GM19397 (cell line): ENCODE data around the gene TNFAIP6.
"Not testable (repeated sequence)": the region's sequence is repeated elsewhere in the genome, so short reads cannot be mapped to it uniquely, and the experiment has no call there.

Experiments
- ATAC-seq: cut with Tn5 transposase; IDR thresholded peaks from one replicate; pipeline ENCODE4 v1.9.1; 2021; ENCODE audit warnings: mild to moderate bottlenecking, moderate library complexity; ENCODE audit not compliant: unreplicated experiment

TNFAIP6 gene

DNA sequence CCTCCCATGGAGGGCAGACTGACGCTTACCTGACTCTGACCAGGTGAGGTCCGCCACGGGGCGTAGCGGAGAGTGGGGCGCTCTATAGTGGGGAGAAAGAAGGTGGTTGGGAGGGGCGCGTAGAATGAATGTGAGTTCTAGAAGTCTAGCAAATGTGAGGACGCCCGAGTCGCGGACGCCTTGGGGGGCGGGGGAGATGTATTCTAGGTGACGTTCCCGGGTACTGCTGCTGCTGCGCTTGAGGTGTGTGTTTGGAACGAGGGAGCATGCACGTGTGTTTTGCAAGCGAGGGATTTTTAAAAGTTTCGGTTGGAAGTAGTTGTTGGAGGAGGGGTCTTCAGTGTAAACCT, 53.1 kb downstream of the TNFAIP6 start:
- no peak for ATAC-seq

DNA sequence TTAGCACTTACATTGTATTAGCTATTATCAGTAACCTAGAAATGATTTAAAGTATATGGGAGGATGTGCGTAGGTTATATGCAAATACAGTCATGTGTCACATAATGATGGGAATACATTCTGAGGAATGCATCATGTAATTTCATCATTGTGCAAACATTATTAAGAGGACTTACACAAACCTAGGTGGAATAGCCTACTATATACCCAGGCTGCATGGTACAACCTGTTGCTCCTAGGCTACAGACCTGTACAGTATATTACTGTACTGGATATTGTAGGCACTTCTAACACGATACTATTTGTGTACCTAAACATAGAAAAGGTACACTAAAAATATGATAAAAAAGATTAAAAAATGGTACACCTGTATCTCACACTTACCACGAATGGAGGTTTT, 60.3 kb downstream of the TNFAIP6 start:
- no peak for ATAC-seq

DNA sequence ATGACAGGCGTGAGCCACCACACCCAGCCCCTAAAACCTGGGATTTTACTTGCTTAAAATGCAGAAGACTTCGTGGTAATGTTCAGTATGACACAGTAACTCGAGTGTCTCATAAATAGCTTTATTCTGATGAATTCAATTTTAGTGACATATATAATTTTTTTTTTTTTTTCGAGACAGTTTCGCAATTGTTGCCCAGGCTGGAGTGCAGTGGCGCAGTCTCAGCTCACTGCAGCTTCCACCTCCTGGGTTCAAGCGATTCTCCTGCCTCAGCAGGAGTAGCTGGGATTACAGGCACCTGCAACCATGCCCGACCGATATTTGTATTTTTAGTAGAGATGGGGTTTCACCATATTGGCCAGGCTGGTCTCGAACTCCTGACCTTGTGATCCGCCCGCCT, 64.3 kb downstream of the TNFAIP6 start:
- not testable (repeated sequence) for ATAC-seq

DNA sequence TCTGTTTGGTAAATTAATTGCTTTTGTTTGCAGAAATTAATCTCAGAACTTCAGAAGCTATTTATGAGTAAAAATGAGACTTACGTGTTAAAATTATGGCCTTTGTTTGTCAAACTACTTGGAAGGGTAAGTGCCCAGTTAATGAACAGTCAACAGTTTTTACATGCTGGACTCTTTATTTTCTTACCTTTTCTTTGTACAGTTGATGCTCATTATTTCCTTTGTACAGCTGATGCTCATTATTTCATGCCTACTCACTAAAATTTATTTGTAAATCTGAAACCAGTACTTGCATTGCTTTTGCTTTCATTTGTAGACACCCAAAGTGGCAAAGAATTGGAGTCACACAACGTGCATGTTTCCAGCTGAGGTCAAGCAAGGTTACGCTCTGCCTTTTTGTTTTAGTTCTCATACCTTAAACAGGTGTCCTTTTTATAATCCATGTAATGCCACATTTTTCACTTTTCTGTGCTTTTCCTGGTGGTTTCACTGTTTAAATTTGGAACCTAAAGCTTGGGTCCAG, 65.6 kb downstream of the TNFAIP6 start:
- peak; percentile 70 for ATAC-seq

DNA sequence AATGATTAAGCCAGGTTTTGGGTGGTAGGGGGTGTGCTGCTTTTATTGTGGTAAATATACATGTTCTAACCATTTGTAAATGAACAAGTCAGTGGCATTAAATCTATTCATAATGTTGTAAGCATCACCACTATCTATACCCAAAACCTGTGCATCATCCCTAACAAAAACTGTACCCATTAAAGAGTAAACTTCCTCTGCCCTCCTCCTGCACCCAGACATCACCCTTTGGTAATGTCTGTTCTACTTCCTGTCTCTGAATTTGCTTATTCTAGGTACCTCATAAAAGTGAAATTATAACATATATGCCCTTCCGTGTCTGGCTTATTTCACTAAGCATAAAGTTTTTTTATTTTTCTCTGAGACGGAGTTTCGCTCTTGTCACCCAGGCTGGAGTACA, 66.4 kb downstream of the TNFAIP6 start:
- ATAC-seq, result no peak
